ENCODE data around the gene LARP1. TPM values are rescaled to one million over a fixed set of nuclear protein-coding genes. Genes with fewer than 3 reads are reported as not detected.

The LARP1 gene
- polyA plus RNA-seq, 2 of the 4 experiments (the other 2 are of a cell fraction), result 87.0 to 112 TPM

- ChIA-PET POLR2A (no interaction called here), CTCF (interaction anchor here (0.9 to 4.1 kb wide), 3 partner anchors 10 to 142 kb away, joined by 4 to 18 read pairs (median 4); no protein-coding TSS in a partner anchor)
- H3K4me3 ChIP-seq, result no peak overlapping the region
- peaks cover 22% of the 10 kb centered on the region for H3K4me1 ChIP-seq
- WGBS (ENCODE audit: missing lambda C conversion rate), result 92% methylated on average over 3 of the region's 3 CpGs
- H3K4me2 ChIP-seq, result no peak overlapping the region
- no peak for TF ChIP-seq FOSB (CRISPR knock-in tag; IDR thresholded peaks at IDR 0.05)
- TF ChIP-seq NFE2L2 (conservative IDR thresholded peaks at IDR 0.05; ENCODE audit: low read length), result no peak
- no peaks in the 10 kb centered on the region for H3K9me3 ChIP-seq
- H3K27ac ChIP-seq, result no peak overlapping the region
- DNase-seq (ENCODE audit: low read depth in 1 of 2, low spot score in 1 of 2) (no peak), ATAC-seq (no peak), FAIRE-seq (no peak)
These were observed 36.4 kb downstream of the LARP1 start for GRCh38 chr5:154791535-154791934.

GRCh38 chr5:154793599-154794524 lies 38.7 kb downstream of the LARP1 start:
- FAIRE-seq, result no peak
- Histone ChIP-seq H3K4me3 (no peak overlapping the region), H3K27ac (no peak overlapping the region), H3K4me2 (no peak overlapping the region), H3K4me1 (peaks cover 7% of the 10 kb centered on the region; the same call in 2 of the 3 replicates), H3K9me3 (no peaks in the 10 kb centered on the region)
- DNase-seq (ENCODE audit: low read depth in 1 of 2, low spot score in 1 of 2), result no peak
- POLR2A ChIA-PET, result no interaction called here
- ATAC-seq, result peak in 1 of 2 experiments; percentile 28; a peak in 2 of 6 replicates
- 94% methylated on average over 17 of the region's 32 CpGs for WGBS (ENCODE audit: missing lambda C conversion rate)
- CTCF ChIA-PET, result interaction anchor here (1.1 to 4.1 kb wide), 5 partner anchors 9 to 144 kb away, joined by 3 to 18 read pairs (median 3); no protein-coding TSS in a partner anchor
- TF ChIP-seq CTCF (IDR thresholded peaks at IDR 0.05) (no peak), NPAS2 (CRISPR knock-in tag; IDR thresholded peaks at IDR 0.05; ENCODE audit: borderline replicate concordance) (no peak), RAD21 (conservative IDR thresholded peaks at IDR 0.05 in 1 of 2, IDR thresholded peaks at IDR 0.05 in 1 of 2) (no peak), RCOR1 (IDR thresholded peaks at IDR 0.05; ENCODE audit: low read depth, low read length) (no peak), CBX2 (IDR thresholded peaks at IDR 0.05; ENCODE audit: borderline replicate concordance, low read depth) (no peak), CHD2 (IDR thresholded peaks at IDR 0.05; ENCODE audit: low read length, partially characterized antibody) (no peak), CBX8 (IDR thresholded peaks at IDR 0.05) (no peak), FOXS1 (CRISPR knock-in tag; IDR thresholded peaks at IDR 0.05) (no peak), ESRRA (IDR thresholded peaks at IDR 0.05; ENCODE audit: borderline replicate concordance, low read length) (no peak), ELK1 (IDR thresholded peaks at IDR 0.05; ENCODE audit: low read depth, low read length) (no peak), JUNB (IDR thresholded peaks at IDR 0.05) (no peak), HDAC2 (IDR thresholded peaks at IDR 0.05) (no peak), ZFP36 (IDR thresholded peaks at IDR 0.05; ENCODE audit: borderline replicate concordance, partially characterized antibody) (no peak), NFE2L2 (conservative IDR thresholded peaks at IDR 0.05; ENCODE audit: low read length) (no peak), KDM1A (IDR thresholded peaks at IDR 0.05; ENCODE audit: low read depth) (no peak)

GRCh38 chr5:154794525-154795234 lies 39.5 kb downstream of the LARP1 start:
- Histone ChIP-seq H3K4me3 (no peak overlapping the region), H3K27ac (no peak overlapping the region), H3K4me1 (peaks cover 7% of the 10 kb centered on the region; the same call in 2 of the 3 replicates), H3K4me2 (no peak overlapping the region), H3K9me3 (no peaks in the 10 kb centered on the region)
- no peak for TF ChIP-seq NR3C1 (IDR thresholded peaks at IDR 0.05)
- TF ChIP-seq FOXS1 (CRISPR knock-in tag; IDR thresholded peaks at IDR 0.05), result no peak
- TF ChIP-seq BHLHE40 (IDR thresholded peaks at IDR 0.05; ENCODE audit: low read depth, low read length), result no peak
- no peak for TF ChIP-seq KDM5A (IDR thresholded peaks at IDR 0.05)
- no peak for TF ChIP-seq HES2 (IDR thresholded peaks at IDR 0.05)
- TF ChIP-seq ZC3H11A (IDR thresholded peaks at IDR 0.05), result no peak
- no peak for TF ChIP-seq HEYL (CRISPR knock-in tag; IDR thresholded peaks at IDR 0.05)
- TF ChIP-seq RCOR1 (IDR thresholded peaks at IDR 0.05; ENCODE audit: low read depth, low read length), result no peak
- no peak for TF ChIP-seq RARB (CRISPR knock-in tag; IDR thresholded peaks at IDR 0.05)
- ATAC-seq, result peak; percentile 35 to 37; a peak in 4 of 6 replicates
- DNase-seq (ENCODE audit: low read depth in 1 of 2, low spot score in 1 of 2), result no peak
- WGBS (ENCODE audit: missing lambda C conversion rate), result 69% methylated on average over 7 of the region's 7 CpGs
- FAIRE-seq, result no peak
- POLR2A ChIA-PET, result no interaction called here
- CTCF ChIA-PET, result interaction anchor here (0.6 to 4.1 kb wide), 6 partner anchors 8 to 796 kb away, joined by 3 to 18 read pairs (median 3); no protein-coding TSS in a partner anchor

Measured in A549 (cell line).